K562 (cell line): ENCODE results near the gene TMEM120B. TPM values are rescaled to one million over a fixed set of nuclear protein-coding genes. Genes with fewer than 3 reads are reported as not detected.

ENCODE experiments used
- ATAC-seq: fragments of 200-7000 bp; cut with Tn5 transposase; 3 replicates; pipeline ENCODE4 v1.9.1; 2020; ENCODE audit warnings: moderate library complexity
- BruUV-seq: library from RNA; stranded (reverse); fragments of 400-500 nt; replicated peaks from 2 replicates; lab custom pipeline; 2021; lab: Mats Ljungman, UMichigan
- CTCF ChIA-PET: fragments of 300-600 bp; formaldehyde crosslinking; extraction: SDS; loops from one replicate; lab custom pipeline; 2021; ENCODE audit warnings: low intra/inter-chr PET ratio; lab: Yijun Ruan, JAX
- POLR2A ChIA-PET: fragments of 300-600, 350-650 bp; sonication (Branson Sonifier 250); formaldehyde crosslinking; extraction: SDS; loops from one replicate; lab custom pipeline; 2021; ENCODE audit warnings: antibody characterized with exemption, inconsistent platforms; lab: Yijun Ruan, JAX
- DNase-seq, 4 experiments: peaks; one replicate each; pipeline versions ENCODE4 v3.0.0 to v3.0.0-alpha.2; 2011 to 2018; ENCODE audit warnings: low spot score in 3 of 4, mixed read lengths in 3 of 4; ENCODE audit errors: extremely low read depth in 1 of 4
- FAIRE-seq: peaks from 2 replicates; lab custom pipeline; 2011; peaks lifted over from hg19 to GRCh38; lab: Jason Lieb, UNC
- H2AFZ ChIP-seq: 2 replicates; pipeline ENCODE4 v1.6.0; 2011; ENCODE audit warnings: low read depth, low read length, control low read depth, inconsistent platforms
- H3K27ac ChIP-seq: fragments of 200-600 bp; 3 replicates; pipeline ENCODE4 v1.8.0; 2011; ENCODE audit warnings: low read depth, mild to moderate bottlenecking, control low read depth, inconsistent platforms, low read length, moderate library complexity, mixed read lengths; ENCODE audit errors: extremely low read depth
- H3K27me3 ChIP-seq, 2 experiments: fragments of 300-600 bp in 1 of 2; 2 replicates in 1 of 2; 3 replicates in 1 of 2; pipeline versions ENCODE4 v1.6.0 to v1.8.0; 2011; ENCODE audit warnings: inconsistent platforms in 2 of 2, low read length in 2 of 2, mild to moderate bottlenecking in 1 of 2, mixed read lengths in 1 of 2, moderate library complexity in 1 of 2; ENCODE audit not compliant: control insufficient read depth in 2 of 2, insufficient read depth in 2 of 2
- H3K36me3 ChIP-seq: fragments of 300-600 bp; 3 replicates; pipeline ENCODE4 v1.8.0; 2011; ENCODE audit warnings: mild to moderate bottlenecking, low read length, inconsistent platforms; ENCODE audit not compliant: control insufficient read depth, insufficient read depth
- H3K4me1 ChIP-seq, 2 experiments: fragments of 200-600 bp in 1 of 2; replicated peaks in 1 of 2; 2 replicates in 1 of 2; 3 replicates in 1 of 2; pipeline versions ENCODE4 v1.5.1 to v1.8.0; 2011; ENCODE audit warnings: inconsistent platforms in 2 of 2, low read length in 2 of 2, mild to moderate bottlenecking in 1 of 2, mixed read lengths in 1 of 2, moderate library complexity in 1 of 2; ENCODE audit not compliant: control insufficient read depth in 2 of 2, insufficient read depth in 2 of 2
- H3K4me2 ChIP-seq: 2 replicates; pipeline ENCODE4 v1.6.1; 2011; ENCODE audit warnings: low read length, control low read depth, inconsistent platforms, mixed read lengths; ENCODE audit not compliant: insufficient read depth
- H3K4me3 ChIP-seq: fragments of 200-600 bp; sonication (generic), shearing (Covaris generic); 2 replicates; pipeline ENCODE4 v1.5.1; 2016; ENCODE audit warnings: control low read depth, inconsistent platforms
- H3K79me2 ChIP-seq: fragments of 200-600 bp; 3 replicates; pipeline ENCODE4 v1.8.0; 2011; ENCODE audit warnings: low read length, inconsistent platforms; ENCODE audit not compliant: control insufficient read depth, insufficient read depth
- H3K9ac ChIP-seq, 2 experiments: 2 replicates each; pipeline versions ENCODE4 v1.6.0 to v1.6.1; 2011; ENCODE audit warnings: low read depth in 2 of 2, low read length in 2 of 2, control low read depth in 1 of 2, inconsistent platforms in 1 of 2, mild to moderate bottlenecking in 1 of 2, mixed read lengths in 1 of 2; ENCODE audit not compliant: insufficient read depth in 1 of 2
- H3K9me1 ChIP-seq: one replicate; pipeline ENCODE4 v1.6.0; 2011; ENCODE audit warnings: inconsistent platforms, mild to moderate bottlenecking, low read length, moderate library complexity; ENCODE audit not compliant: control insufficient read depth, insufficient read depth
- H3K9me3 ChIP-seq: replicated peaks from 2 replicates; pipeline ENCODE4 v1.5.1; 2011; ENCODE audit warnings: low read depth, low read length, inconsistent platforms; ENCODE audit not compliant: control insufficient read depth, insufficient read depth
- H4K20me1 ChIP-seq: replicated peaks from 2 replicates; pipeline ENCODE4 v1.6.1; 2011; ENCODE audit warnings: low read length, inconsistent platforms, mixed read lengths; ENCODE audit not compliant: control insufficient read depth, insufficient read depth
- CREM ChIP-seq: IDR thresholded peaks from 2 replicates; pipeline ENCODE4 v1.6.1; 2014; ENCODE audit warnings: antibody characterized with exemption, low read depth
- DNMT1 ChIP-seq: fragments of 450-650 bp; IDR thresholded peaks from 2 replicates; pipeline ENCODE4 v1.6.1; 2016; ENCODE audit warnings: antibody characterized with exemption, mild to moderate bottlenecking
- DPF2 ChIP-seq: fragments of 450-650 bp; IDR thresholded peaks from 2 replicates; pipeline ENCODE4 v1.6.1; 2016
- EP400 ChIP-seq: fragments of 450-650 bp; IDR thresholded peaks from 2 replicates; pipeline ENCODE4 v1.6.1; 2017; ENCODE audit warnings: antibody characterized with exemption, mild to moderate bottlenecking, moderate library complexity
- HDAC1 ChIP-seq, 2 experiments: fragments of 450-650 bp; IDR thresholded peaks; 2 replicates each; pipeline ENCODE4 v1.6.1; 2016 to 2017; ENCODE audit warnings: inconsistent platforms in 1 of 2, mild to moderate bottlenecking in 1 of 2, moderate library complexity in 1 of 2
- KDM2B ChIP-seq: fragments of 250-450 bp; sonication (Bioruptor Pico); IDR thresholded peaks from 2 replicates; pipeline ENCODE4 v1.8.0; 2021; ENCODE audit warnings: mild to moderate bottlenecking, moderate library complexity
- KLF10 ChIP-seq: fragments of 250-450 bp; sonication (Bioruptor Pico); IDR thresholded peaks from 2 replicates; pipeline ENCODE4 v1.6.1; 2021; ENCODE audit warnings: matching md5 sums
- MTA3 ChIP-seq: fragments of 450-650 bp; formaldehyde crosslinking; IDR thresholded peaks from 2 replicates; pipeline ENCODE4 v1.6.1; 2017; ENCODE audit warnings: mild to moderate bottlenecking, borderline replicate concordance
- RAD51 ChIP-seq: fragments of 450-650 bp; IDR thresholded peaks from 2 replicates; pipeline ENCODE4 v1.7.1; 2016; ENCODE audit warnings: low read depth, mild to moderate bottlenecking, borderline replicate concordance
- SRF ChIP-seq, 2 experiments: fragments of 250-450, 450-650 bp in 1 of 2; sonication (Bioruptor Pico) in 1 of 2; sonication (generic) in 1 of 2; formaldehyde crosslinking; IDR thresholded peaks; 2 replicates each; pipeline versions ENCODE4 v1.5.0 to v1.5.1; 2020 to 2022; ENCODE audit warnings: mild to moderate bottlenecking in 1 of 2, missing genetic modification reagents in 1 of 2
- ZNF217 ChIP-seq: sonication (generic); formaldehyde crosslinking; IDR thresholded peaks from 2 replicates; pipeline ENCODE4 v1.8.0; 2022; ENCODE audit warnings: mild to moderate bottlenecking, missing genetic modification reagents
- ZZZ3 ChIP-seq: fragments of 450-650 bp; IDR thresholded peaks from 2 replicates; pipeline ENCODE4 v1.6.1; 2016; ENCODE audit warnings: antibody characterized with exemption, mild to moderate bottlenecking, moderate library complexity
- WGBS: fragments of 100-300 bp; shearing (Covaris generic); methylation state at CpG from one replicate; pipeline ENCODE4 v1.1.6; 2016; ENCODE audit warnings: low coverage, mixed read lengths; ENCODE audit not compliant: insufficient coverage; ENCODE audit errors: missing lambda C conversion rate; 5-methylcytosine and 5-hydroxymethylcytosine counted together
- in situ Hi-C: fragments of 300-500 bp; cut with MboI; formaldehyde crosslinking; loops from 4 replicates; pipeline ENCODE4 v1.15.0; 2018; ENCODE audit warnings: inconsistent platforms, mixed read lengths
- intact Hi-C: fragments of 100-400 bp; cut with micrococcal nuclease; formaldehyde crosslinking; loops from 2 replicates; pipeline ENCODE4 v1.14.2; 2022
- polyA plus RNA-seq, 8 experiments: library from polyadenylated mRNA; depleted of rRNA in 4 of 8; stranded (reverse) in 5 of 8; unstranded in 3 of 8; fragments of >200 nt; fragmentation: Nextera tagmentation in 2 of 8; fragmentation: Illumina TruSeq in 1 of 8; extraction: Ambion mirVana in 2 of 8; extraction: Trizol in 1 of 8; gene quantifications; 2 replicates each; pipeline versions ENCODE4 v1.2.1 to v1.2.3, GENCODE V29; 2011 to 2014; ENCODE audit warnings: inconsistent platforms in 1 of 8, missing spikeins in 1 of 8
- total RNA-seq, 7 experiments: library from RNA; depleted of rRNA in 6 of 7; stranded (reverse); fragments of >200 nt in 6 of 7; fragmentation: Illumina TruSeq in 2 of 7; extraction: Trizol in 2 of 7; gene quantifications; 2 replicates each; pipeline versions ENCODE4 v1.2.1 to v1.2.3, GENCODE V29; 2011 to 2021; ENCODE audit warnings: low replicate concordance in 1 of 7
- TF ChIP-seq, protein P1 (sequence below): fragments of 450-650 bp; IDR thresholded peaks from one replicate; pipeline ENCODE4 v1.6.1; 2018; ENCODE audit warnings: mild to moderate bottlenecking, moderate library complexity; ENCODE audit not compliant: partially characterized antibody
- TF ChIP-seq, protein P2 (sequence below): sonication (generic); formaldehyde crosslinking; IDR thresholded peaks from 2 replicates; pipeline ENCODE4 v1.8.1; 2022; ENCODE audit warnings: missing genetic modification reagents
- TF ChIP-seq, protein P3 (sequence below): IDR thresholded peaks from 3 replicates; pipeline ENCODE4 v1.6.1; 2011; ENCODE audit warnings: borderline replicate concordance, mild to moderate bottlenecking, moderate library complexity; ENCODE audit not compliant: insufficient read length; ENCODE audit errors: extremely low read depth

The TMEM120B gene
- total and polyA plus RNA-seq, 9 of the 15 experiments (the other 6 are each of a cell fraction or from before 2014, with no cell fraction given), result 1.7 to 18.6 (median 7.4) TPM

- TF ChIP-seq MTA3, result no peak
These were observed 7.4 kb downstream of the TMEM120B start (continued) for GRCh38 chr12:121719926-121720414.

- no TSS peak for BruUV-seq
- H2AFZ ChIP-seq, result no peak overlapping the region
- POLR2A ChIA-PET, result interaction anchor here (0.6 to 3.1 kb wide), 4 partner anchors 8 to 184 kb away, joined by 3 to 12 read pairs (median 3); no protein-coding TSS in a partner anchor
These were observed 8.2 kb downstream of the TMEM120B start for GRCh38 chr12:121720762-121721161.

More at GRCh38 chr12:121720762-121721161, 8.2 kb downstream of the TMEM120B start:
- FAIRE-seq, result no peak
- no peaks in the 10 kb centered on the region for H4K20me1 ChIP-seq
- H3K79me2 ChIP-seq, result peaks cover 33% of the 10 kb centered on the region
- H3K36me3 ChIP-seq, result peaks cover 51% of the 10 kb centered on the region
- H3K9ac ChIP-seq, result no peak overlapping the region; a peak in 1 of 4 replicates
- no peak for TF ChIP-seq EP400
- TF ChIP-seq, protein P1, sequence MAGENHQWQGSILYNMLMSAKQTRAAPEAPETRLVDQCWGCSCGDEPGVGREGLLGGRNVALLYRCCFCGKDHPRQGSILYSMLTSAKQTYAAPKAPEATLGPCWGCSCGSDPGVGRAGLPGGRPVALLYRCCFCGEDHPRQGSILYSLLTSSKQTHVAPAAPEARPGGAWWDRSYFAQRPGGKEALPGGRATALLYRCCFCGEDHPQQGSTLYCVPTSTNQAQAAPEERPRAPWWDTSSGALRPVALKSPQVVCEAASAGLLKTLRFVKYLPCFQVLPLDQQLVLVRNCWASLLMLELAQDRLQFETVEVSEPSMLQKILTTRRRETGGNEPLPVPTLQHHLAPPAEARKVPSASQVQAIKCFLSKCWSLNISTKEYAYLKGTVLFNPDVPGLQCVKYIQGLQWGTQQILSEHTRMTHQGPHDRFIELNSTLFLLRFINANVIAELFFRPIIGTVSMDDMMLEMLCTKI, result no peak
- TF ChIP-seq HDAC1 (IDR thresholded peaks at IDR 0.05), result no peak
- TF ChIP-seq RAD51, result no peak
- TF ChIP-seq KDM2B (CRISPR knock-in tag), result no peak
- TF ChIP-seq DNMT1, result no peak
- TF ChIP-seq, protein P2, sequence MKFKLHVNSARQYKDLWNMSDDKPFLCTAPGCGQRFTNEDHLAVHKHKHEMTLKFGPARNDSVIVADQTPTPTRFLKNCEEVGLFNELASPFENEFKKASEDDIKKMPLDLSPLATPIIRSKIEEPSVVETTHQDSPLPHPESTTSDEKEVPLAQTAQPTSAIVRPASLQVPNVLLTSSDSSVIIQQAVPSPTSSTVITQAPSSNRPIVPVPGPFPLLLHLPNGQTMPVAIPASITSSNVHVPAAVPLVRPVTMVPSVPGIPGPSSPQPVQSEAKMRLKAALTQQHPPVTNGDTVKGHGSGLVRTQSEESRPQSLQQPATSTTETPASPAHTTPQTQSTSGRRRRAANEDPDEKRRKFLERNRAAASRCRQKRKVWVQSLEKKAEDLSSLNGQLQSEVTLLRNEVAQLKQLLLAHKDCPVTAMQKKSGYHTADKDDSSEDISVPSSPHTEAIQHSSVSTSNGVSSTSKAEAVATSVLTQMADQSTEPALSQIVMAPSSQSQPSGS (CRISPR knock-in tag), result no peak
- TF ChIP-seq, protein P3, sequence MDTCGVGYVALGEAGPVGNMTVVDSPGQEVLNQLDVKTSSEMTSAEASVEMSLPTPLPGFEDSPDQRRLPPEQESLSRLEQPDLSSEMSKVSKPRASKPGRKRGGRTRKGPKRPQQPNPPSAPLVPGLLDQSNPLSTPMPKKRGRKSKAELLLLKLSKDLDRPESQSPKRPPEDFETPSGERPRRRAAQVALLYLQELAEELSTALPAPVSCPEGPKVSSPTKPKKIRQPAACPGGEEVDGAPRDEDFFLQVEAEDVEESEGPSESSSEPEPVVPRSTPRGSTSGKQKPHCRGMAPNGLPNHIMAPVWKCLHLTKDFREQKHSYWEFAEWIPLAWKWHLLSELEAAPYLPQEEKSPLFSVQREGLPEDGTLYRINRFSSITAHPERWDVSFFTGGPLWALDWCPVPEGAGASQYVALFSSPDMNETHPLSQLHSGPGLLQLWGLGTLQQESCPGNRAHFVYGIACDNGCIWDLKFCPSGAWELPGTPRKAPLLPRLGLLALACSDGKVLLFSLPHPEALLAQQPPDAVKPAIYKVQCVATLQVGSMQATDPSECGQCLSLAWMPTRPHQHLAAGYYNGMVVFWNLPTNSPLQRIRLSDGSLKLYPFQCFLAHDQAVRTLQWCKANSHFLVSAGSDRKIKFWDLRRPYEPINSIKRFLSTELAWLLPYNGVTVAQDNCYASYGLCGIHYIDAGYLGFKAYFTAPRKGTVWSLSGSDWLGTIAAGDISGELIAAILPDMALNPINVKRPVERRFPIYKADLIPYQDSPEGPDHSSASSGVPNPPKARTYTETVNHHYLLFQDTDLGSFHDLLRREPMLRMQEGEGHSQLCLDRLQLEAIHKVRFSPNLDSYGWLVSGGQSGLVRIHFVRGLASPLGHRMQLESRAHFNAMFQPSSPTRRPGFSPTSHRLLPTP, result no peak
- no peak for TF ChIP-seq SRF (CRISPR knock-in tag; IDR thresholded peaks at IDR 0.05)
- no peak for TF ChIP-seq DPF2
- no peak for TF ChIP-seq CREM
- no peak for TF ChIP-seq ZNF217 (CRISPR knock-in tag)
- no peak for TF ChIP-seq KLF10
- TF ChIP-seq ZZZ3, result no peak
- no peaks in the 10 kb centered on the region for H3K9me1 ChIP-seq
- in situ Hi-C loops (no loop called here), intact Hi-C loops (no loop called here)
- no peak overlapping the region for H3K27ac ChIP-seq
- no peak for DNase-seq
- H3K4me1 ChIP-seq, result peaks cover 0 to 17% of the 10 kb centered on the region in 2 experiments; a peak in 4 of 5 replicates
- WGBS, result 93% methylated on average over 5 of the region's 5 CpGs
- H3K27me3 ChIP-seq, result no peaks in the 10 kb centered on the region
- no peaks in the 10 kb centered on the region for H3K9me3 ChIP-seq
- CTCF ChIA-PET, result no interaction called here
- H3K4me2 ChIP-seq, result no peak overlapping the region
- no peak overlapping the region for H3K4me3 ChIP-seq
- ATAC-seq, result no peak
